ENCODE measurements around the gene HMGCS1.

Gene HMGCS1

GRCh38 chr5:43286623-43287022 is 26.6 kb downstream of the HMGCS1 start:
- H3K4me3 ChIP-seq (ENCODE audit: low read depth, low read length), result no peak overlapping the region
- in situ Hi-C loops (cut with HindIII; ENCODE audit: low sequenced_read_pairs), result no loop called here
- DNase-seq (ENCODE audit: low read depth, low spot score), result no peak
- no peak for TF ChIP-seq CTCF (IDR thresholded peaks at IDR 0.05; ENCODE audit: low read depth, low read length)

- in situ Hi-C loops (cut with HindIII; ENCODE audit: low sequenced_read_pairs), result no loop called here
- no peak for DNase-seq (ENCODE audit: low read depth, low spot score)
- no peak for TF ChIP-seq CTCF (IDR thresholded peaks at IDR 0.05; ENCODE audit: low read depth, low read length)
- H3K4me3 ChIP-seq (ENCODE audit: low read depth, low read length), result no peak overlapping the region
These were observed 31.2 kb downstream of the HMGCS1 start for GRCh38 chr5:43281840-43282658.

GRCh38 chr5:43279548-43280274 is 33.5 kb downstream of the HMGCS1 start:
- TF ChIP-seq CTCF (IDR thresholded peaks at IDR 0.05; ENCODE audit: low read depth, low read length), result no peak
- in situ Hi-C loops (cut with HindIII; ENCODE audit: low sequenced_read_pairs), result no loop called here
- no peak overlapping the region for H3K4me3 ChIP-seq (ENCODE audit: low read depth, low read length)
- DNase-seq (ENCODE audit: low read depth, low spot score), result no peak

- DNase-seq (ENCODE audit: low read depth, low spot score), result no peak
- in situ Hi-C loops (cut with HindIII; ENCODE audit: low sequenced_read_pairs), result no loop called here
- TF ChIP-seq CTCF (IDR thresholded peaks at IDR 0.05; ENCODE audit: low read depth, low read length), result no peak
- H3K4me3 ChIP-seq (ENCODE audit: low read depth, low read length), result no peak overlapping the region
These were observed 37.8 kb downstream of the HMGCS1 start for GRCh38 chr5:43275391-43275790.

GRCh38 chr5:43274435-43275114 is 38.6 kb downstream of the HMGCS1 start:
- no peak for TF ChIP-seq CTCF (IDR thresholded peaks at IDR 0.05; ENCODE audit: low read depth, low read length)
- H3K4me3 ChIP-seq (ENCODE audit: low read depth, low read length), result no peak overlapping the region
- DNase-seq (ENCODE audit: low read depth, low spot score), result no peak
- in situ Hi-C loops (cut with HindIII; ENCODE audit: low sequenced_read_pairs), result no loop called here

- in situ Hi-C loops (cut with HindIII; ENCODE audit: low sequenced_read_pairs), result no loop called here
- H3K4me3 ChIP-seq (ENCODE audit: low read depth, low read length), result no peak overlapping the region
- TF ChIP-seq CTCF (IDR thresholded peaks at IDR 0.05; ENCODE audit: low read depth, low read length), result no peak
- DNase-seq (ENCODE audit: low read depth, low spot score), result no peak
These were observed 39.7 kb downstream of the HMGCS1 start for GRCh38 chr5:43273552-43273951.

Data from astrocyte of the spinal cord (primary cell).